IMR-90 (cell line): ENCODE measurements around the gene DLG5.

Source experiments
- CTCF ChIP-seq: conservative IDR thresholded peaks from 2 replicates; pipeline ENCODE4 v1.5.1; 2012; ENCODE audit warnings: mild to moderate bottlenecking, low read depth, low read length, improper control_type of control experiment
- RAD21 ChIP-seq: IDR thresholded peaks from 2 replicates; pipeline ENCODE4 v1.6.1; 2012; ENCODE audit warnings: low read length, improper control_type of control experiment
- USF2 ChIP-seq: fragments of 150-350 bp; IDR thresholded peaks from 2 replicates; pipeline ENCODE4 v1.6.1; 2017; ENCODE audit warnings: mild to moderate bottlenecking, antibody characterized with exemption, low read length, low read depth

GRCh38 chr10:77969114-77969513 lies 42.6 kb upstream of the DLG5 start:
- TF ChIP-seq CTCF (no peak), USF2 (no peak), RAD21 (no peak)
